ENCODE data around the gene KCNJ1.

DNA sequence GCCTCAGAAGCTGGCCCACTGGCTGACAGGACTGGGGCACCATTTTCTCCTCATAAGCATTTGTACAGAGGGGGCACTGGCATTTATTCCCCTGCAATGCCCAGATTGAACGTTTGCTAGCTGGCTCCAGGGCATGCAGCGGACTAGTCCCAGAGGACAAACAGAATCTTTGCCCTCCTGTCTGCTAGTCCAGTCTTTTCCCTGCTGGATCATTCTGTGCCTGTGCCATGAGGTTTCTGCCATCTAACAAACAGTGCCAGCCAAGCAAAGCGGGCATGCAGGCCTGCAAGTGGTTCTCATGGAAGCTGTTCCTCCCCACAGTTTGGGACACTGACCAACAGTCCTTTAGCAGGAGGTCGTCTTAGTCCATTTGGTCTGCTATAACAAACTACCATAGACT, 53.4 kb downstream of the KCNJ1 start:
- TF ChIP-seq, protein P1, sequence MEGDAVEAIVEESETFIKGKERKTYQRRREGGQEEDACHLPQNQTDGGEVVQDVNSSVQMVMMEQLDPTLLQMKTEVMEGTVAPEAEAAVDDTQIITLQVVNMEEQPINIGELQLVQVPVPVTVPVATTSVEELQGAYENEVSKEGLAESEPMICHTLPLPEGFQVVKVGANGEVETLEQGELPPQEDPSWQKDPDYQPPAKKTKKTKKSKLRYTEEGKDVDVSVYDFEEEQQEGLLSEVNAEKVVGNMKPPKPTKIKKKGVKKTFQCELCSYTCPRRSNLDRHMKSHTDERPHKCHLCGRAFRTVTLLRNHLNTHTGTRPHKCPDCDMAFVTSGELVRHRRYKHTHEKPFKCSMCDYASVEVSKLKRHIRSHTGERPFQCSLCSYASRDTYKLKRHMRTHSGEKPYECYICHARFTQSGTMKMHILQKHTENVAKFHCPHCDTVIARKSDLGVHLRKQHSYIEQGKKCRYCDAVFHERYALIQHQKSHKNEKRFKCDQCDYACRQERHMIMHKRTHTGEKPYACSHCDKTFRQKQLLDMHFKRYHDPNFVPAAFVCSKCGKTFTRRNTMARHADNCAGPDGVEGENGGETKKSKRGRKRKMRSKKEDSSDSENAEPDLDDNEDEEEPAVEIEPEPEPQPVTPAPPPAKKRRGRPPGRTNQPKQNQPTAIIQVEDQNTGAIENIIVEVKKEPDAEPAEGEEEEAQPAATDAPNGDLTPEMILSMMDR (conservative IDR thresholded peaks at IDR 0.05; ENCODE audit: low read depth, low read length), result no peak
- TF ChIP-seq EZH2 (IDR thresholded peaks at IDR 0.05; ENCODE audit: low read length, unreplicated experiment), result no peak
